Left lung (tissue), 10 donors: ENCODE results near the gene GRAMD2B. TPM values are rescaled to one million over a fixed set of nuclear protein-coding genes. Genes with fewer than 3 reads are reported as not detected.

ENCODE experiments used
- ATAC-seq: fragments of 200-7000 bp; cut with Tn5 transposase; one replicate; pipeline ENCODE4 v1.9.1; 2020; ENCODE audit warnings: moderate library complexity
- DNase-seq, 4 donors: peaks; one replicate each; pipeline ENCODE4 v3.0.0-alpha.2; 2013 to 2020
- H3K27ac ChIP-seq, 2 donors: fragments of 200-600 bp; sonication (generic) in 1 of 2; one replicate each; pipeline versions ENCODE4 v1.5.0 to v1.8.0; 2020 to 2021
- H3K27me3 ChIP-seq, 2 donors: fragments of 200-600 bp; sonication (generic) in 1 of 2; one replicate each; pipeline versions ENCODE4 v1.5.0 to v1.8.0; 2020 to 2021
- H3K36me3 ChIP-seq, 2 donors: fragments of 200-600 bp; sonication (generic) in 1 of 2; one replicate each; pipeline versions ENCODE4 v1.5.0 to v1.8.0; 2020 to 2021
- H3K4me1 ChIP-seq, 2 donors: fragments of 200-600 bp; one replicate each; pipeline ENCODE4 v1.8.0; 2021
- H3K4me3 ChIP-seq, 2 donors: fragments of 200-600 bp; sonication (generic) in 1 of 2; one replicate each; pipeline versions ENCODE4 v1.5.0 to v1.8.0; 2020 to 2021; ENCODE audit warnings: mild to moderate bottlenecking in 1 of 2
- H3K9me3 ChIP-seq, 2 donors: fragments of 200-600 bp; sonication (generic) in 1 of 2; one replicate each; pipeline versions ENCODE4 v1.5.0 to v1.8.0; 2020 to 2021
- intact Hi-C, 2 donors: fragments of 100-400 bp; cut with DNase I; formaldehyde crosslinking; loops; one replicate each; pipeline versions ENCODE4 v1.11.2 to v1.14.2; 2022
- polyA plus RNA-seq, 6 donors: library from polyadenylated mRNA; unstranded; fragments of 120-200 nt; gene quantifications; one replicate each; pipeline ENCODE4 v1.2.1, GENCODE V29; 2013; ENCODE audit not compliant: insufficient read length in 6 of 6
- total RNA-seq, 2 donors: library from RNA; stranded (reverse); fragmentation: NEBNext Ultra II Directional; extraction: Animal tissue kit (Norgen Biotek cat#: 25700); gene quantifications; one replicate each; pipeline ENCODE4 v1.2.1, GENCODE V29; 2021
- TF ChIP-seq, protein P1 (sequence below), 2 donors: fragments of 200-600 bp; sonication (generic) in 1 of 2; IDR thresholded peaks; one replicate each; pipeline versions ENCODE4 v1.5.0 to v1.8.0; 2021; ENCODE audit warnings: antibody characterized with exemption in 2 of 2
- donor health status: DM: no; HTN: yes; CAD: no.
- donor health status: DM: no; HTN: no; CAD: no.

GRAMD2B gene
- total and polyA plus RNA-seq, 8 donors: 9.8 to 19.2 (median 11.6) TPM

DNA sequence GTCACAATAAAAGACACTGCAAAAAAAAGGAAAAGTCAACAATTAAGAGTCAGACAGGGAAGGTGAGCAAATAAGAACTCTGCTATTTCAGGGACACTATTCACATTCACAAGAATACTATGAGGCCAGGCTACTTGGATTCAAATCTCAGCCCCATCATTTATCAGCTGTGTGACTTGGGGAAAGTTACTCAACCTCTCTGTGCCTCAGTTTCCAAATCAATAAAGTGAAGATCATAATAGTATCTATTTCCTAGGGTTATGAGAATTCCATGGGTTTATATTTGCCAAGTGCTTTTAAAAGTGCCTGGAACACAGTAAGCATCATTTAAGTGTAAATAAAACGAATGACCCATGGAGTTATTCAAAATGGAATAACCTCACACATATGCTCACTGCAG lies 115.4 kb downstream of the GRAMD2B start:
- Histone ChIP-seq H3K36me3 (no peaks in the 10 kb centered on the region), H3K27ac (peak overlapping the region in 1 of 2 donors; percentile 24), H3K27me3 (no peaks in the 10 kb centered on the region), H3K9me3 (no peaks in the 10 kb centered on the region), H3K4me1 (peaks cover 0 to 15% of the 10 kb centered on the region in 2 donors), H3K4me3 (no peak overlapping the region)
- ATAC-seq: no peak
- no peak for DNase-seq
- intact Hi-C loops: loop anchor here in 1 of 2 donors (5.0 kb wide), 1 partner anchor 186 kb away; no protein-coding TSS in a partner anchor
- TF ChIP-seq, protein P1, sequence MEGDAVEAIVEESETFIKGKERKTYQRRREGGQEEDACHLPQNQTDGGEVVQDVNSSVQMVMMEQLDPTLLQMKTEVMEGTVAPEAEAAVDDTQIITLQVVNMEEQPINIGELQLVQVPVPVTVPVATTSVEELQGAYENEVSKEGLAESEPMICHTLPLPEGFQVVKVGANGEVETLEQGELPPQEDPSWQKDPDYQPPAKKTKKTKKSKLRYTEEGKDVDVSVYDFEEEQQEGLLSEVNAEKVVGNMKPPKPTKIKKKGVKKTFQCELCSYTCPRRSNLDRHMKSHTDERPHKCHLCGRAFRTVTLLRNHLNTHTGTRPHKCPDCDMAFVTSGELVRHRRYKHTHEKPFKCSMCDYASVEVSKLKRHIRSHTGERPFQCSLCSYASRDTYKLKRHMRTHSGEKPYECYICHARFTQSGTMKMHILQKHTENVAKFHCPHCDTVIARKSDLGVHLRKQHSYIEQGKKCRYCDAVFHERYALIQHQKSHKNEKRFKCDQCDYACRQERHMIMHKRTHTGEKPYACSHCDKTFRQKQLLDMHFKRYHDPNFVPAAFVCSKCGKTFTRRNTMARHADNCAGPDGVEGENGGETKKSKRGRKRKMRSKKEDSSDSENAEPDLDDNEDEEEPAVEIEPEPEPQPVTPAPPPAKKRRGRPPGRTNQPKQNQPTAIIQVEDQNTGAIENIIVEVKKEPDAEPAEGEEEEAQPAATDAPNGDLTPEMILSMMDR (IDR thresholded peaks at IDR 0.05): no peak

DNA sequence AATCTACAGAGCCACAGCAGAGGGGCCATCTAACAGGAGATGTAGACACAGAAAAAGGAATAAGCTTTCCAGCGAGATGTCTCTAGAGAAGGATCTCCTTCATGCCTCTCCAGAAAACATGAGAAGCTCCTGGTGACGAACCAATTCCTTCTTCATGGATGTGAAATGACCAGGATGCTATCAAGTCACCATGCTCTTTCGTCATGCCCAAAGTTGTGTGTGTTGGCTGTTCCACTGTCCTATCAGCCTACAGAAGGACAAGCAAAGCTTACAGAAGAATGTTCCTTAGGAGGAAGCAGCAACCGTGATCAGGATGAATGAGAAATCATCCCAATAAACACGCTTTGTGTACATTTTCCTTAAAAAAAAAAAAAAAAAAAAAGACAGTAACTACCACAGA lies 117.4 kb downstream of the GRAMD2B start:
- Histone ChIP-seq H3K9me3 (no peaks in the 10 kb centered on the region), H3K4me3 (no peak overlapping the region), H3K27me3 (no peaks in the 10 kb centered on the region), H3K36me3 (peaks cover 0 to 6% of the 10 kb centered on the region in 2 donors), H3K27ac (no peak overlapping the region), H3K4me1 (peaks cover 0 to 15% of the 10 kb centered on the region in 2 donors)
- ATAC-seq (no peak), DNase-seq (no peak)
- intact Hi-C loops: no loop called here
- TF ChIP-seq, protein P1 (IDR thresholded peaks at IDR 0.05): no peak

DNA sequence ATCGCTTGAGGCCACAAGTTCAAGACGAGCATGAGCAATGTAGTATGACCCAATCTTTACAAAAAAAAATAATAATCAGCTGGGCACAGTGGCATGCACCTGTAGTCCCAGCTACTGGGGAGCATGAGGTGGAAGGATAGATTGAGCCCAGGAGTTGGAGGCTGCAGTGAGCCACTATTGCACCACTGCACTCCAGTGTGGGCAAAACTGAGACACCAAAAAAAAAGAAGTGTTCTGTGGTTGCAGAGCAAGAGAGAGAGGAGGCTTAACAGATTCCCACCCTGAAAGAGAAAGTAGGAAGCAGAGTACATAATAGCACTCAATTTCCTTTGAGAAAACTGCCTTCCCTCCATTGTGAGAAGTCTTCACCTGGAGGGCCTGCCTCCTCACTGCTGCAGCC lies 119.2 kb downstream of the GRAMD2B start:
- Histone ChIP-seq H3K27ac (no peak overlapping the region), H3K4me3 (no peak overlapping the region), H3K4me1 (peaks cover 0 to 8% of the 10 kb centered on the region in 2 donors), H3K36me3 (peaks cover 0 to 15% of the 10 kb centered on the region in 2 donors), H3K27me3 (no peaks in the 10 kb centered on the region), H3K9me3 (no peaks in the 10 kb centered on the region)
- ATAC-seq (no peak), DNase-seq (no peak)
- TF ChIP-seq, protein P1 (IDR thresholded peaks at IDR 0.05): no peak
- intact Hi-C loops: no loop called here

DNA sequence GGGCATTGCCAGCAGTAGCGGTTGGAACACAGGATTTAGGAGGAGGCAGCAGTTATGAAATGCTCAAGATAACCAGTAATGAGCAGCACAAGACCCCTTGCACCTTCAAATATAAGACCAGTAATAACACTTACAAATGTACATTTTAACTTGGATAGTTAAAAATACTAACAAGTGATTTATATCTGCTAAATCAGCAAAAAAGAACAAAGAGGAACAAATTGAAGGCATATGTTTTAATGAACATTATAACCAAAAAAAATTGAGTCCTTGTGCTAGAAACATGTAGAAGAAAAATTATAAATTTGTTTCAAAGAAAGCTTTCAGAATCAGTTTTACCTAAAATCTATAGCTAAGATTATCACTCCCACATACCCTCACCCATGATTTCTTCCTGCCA lies 119.8 kb downstream of the GRAMD2B start:
- no peaks in the 10 kb centered on the region for H3K9me3 ChIP-seq
- peaks cover 0 to 8% of the 10 kb centered on the region in 2 donors for H3K4me1 ChIP-seq
- DNase-seq: no peak
- ATAC-seq: no peak
- no peak overlapping the region for H3K27ac ChIP-seq
- H3K36me3 ChIP-seq: peaks cover 0 to 16% of the 10 kb centered on the region in 2 donors
- H3K4me3 ChIP-seq: no peak overlapping the region
- no peaks in the 10 kb centered on the region for H3K27me3 ChIP-seq
- intact Hi-C loops: no loop called here
- TF ChIP-seq, protein P1 (IDR thresholded peaks at IDR 0.05): no peak

DNA sequence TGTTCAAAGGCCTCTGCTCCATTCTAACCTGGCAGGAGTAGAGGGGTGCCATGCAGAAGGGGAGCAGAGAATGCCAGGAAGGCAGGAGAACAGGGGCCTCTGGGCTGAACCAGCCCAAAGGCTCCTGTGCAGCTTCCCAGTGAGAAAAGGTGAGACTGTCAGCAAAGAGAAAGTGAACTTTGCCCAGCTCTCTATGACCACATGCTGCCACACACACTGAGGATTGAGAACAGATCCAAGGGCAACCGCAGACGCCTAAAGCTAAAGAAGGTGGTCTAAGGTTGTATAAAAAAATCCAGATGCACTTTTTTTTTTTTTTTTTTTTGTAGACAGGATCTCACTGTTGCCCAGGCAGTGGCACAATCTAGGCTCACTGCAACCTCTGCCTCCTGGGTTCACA lies 120.5 kb downstream of the GRAMD2B start:
- H3K9me3 ChIP-seq: no peaks in the 10 kb centered on the region
- DNase-seq (no peak), ATAC-seq (no peak)
- intact Hi-C loops: no loop called here
- no peak overlapping the region for H3K4me3 ChIP-seq
- TF ChIP-seq, protein P1 (IDR thresholded peaks at IDR 0.05): no peak
- peaks cover 0 to 8% of the 10 kb centered on the region in 2 donors for H3K4me1 ChIP-seq
- H3K27ac ChIP-seq: no peak overlapping the region
- peaks cover 0 to 16% of the 10 kb centered on the region in 2 donors for H3K36me3 ChIP-seq
- no peaks in the 10 kb centered on the region for H3K27me3 ChIP-seq

Other genes starting within 250 kb of the GRAMD2B start
- 10 to 100 TPM; 34.2 to 54.3 TPM for gene ALDH7A1, start 171.8 kb downstream of the GRAMD2B start, total RNA-seq
- 100 to 1,000 TPM; 106 to 137 (median 127) TPM for gene ALDH7A1, start 171.8 kb downstream of the GRAMD2B start, polyA plus RNA-seq
- 10 to 100 TPM; 28.2 to 30.7 TPM for gene PHAX, start 177.5 kb downstream of the GRAMD2B start, total RNA-seq
- gene PHAX, start 177.5 kb downstream of the GRAMD2B start, polyA plus RNA-seq: 10 to 100 TPM; 64.1 to 75.4 (median 68.5) TPM